GM10266 (cell line): ENCODE measurements around the gene KCNE4.

ENCODE experiments used
- DNase-seq: peaks from one replicate; pipeline ENCODE4 v3.0.0; 2012; ENCODE audit errors: extremely low spot score
- CTCF ChIP-seq: IDR thresholded peaks from 2 replicates; pipeline ENCODE4 v1.5.1; 2012; ENCODE audit warnings: mild to moderate bottlenecking, low read depth; ENCODE audit not compliant: control insufficient read depth, insufficient read depth; ENCODE audit errors: missing control alignments

Gene KCNE4

GRCh38 chr2:223041527-223042109, 10.4 kb upstream of the KCNE4 start:
- DNase-seq, result no peak
- no peak for TF ChIP-seq CTCF

DNA sequence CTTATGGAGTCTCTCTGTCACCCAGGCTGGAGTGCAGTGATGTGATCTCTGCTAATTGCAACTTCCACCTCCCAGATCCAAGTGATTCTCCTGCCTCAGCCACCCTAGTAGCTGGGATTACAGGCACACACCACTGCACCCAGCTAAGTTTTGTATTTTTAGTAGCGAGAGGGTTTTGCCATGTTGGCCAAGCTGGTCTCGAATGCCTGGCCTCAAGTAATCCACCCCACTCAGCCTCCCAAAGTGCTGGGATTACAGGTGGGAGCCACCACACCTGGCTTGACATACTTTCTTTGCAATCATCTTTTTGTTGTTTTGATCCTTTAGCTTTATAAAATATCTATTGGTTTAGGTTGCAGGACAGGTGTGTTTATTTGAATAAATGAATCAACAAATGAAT, 9.7 kb upstream of the KCNE4 start:
- TF ChIP-seq CTCF, result no peak
- no peak for DNase-seq

DNA sequence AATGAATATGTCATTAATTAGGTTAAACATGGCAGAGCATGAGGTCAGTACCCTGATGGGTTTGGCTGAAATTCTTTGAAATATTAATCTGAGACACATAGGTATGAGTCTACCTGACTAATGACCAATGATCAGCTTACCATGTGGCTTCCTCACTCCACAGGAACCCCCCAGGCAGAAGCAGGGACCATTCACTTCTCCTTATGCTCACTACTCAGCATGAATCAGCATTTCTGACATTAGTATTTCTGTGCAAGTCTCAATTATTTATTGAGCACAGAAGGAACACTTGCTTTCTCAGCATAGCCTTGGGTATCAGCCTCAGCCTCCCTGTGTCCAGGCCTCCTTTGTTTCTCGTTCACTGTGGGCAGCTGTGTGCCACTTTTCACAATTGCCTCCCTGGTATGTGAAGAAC, 9.3 kb upstream of the KCNE4 start:
- no peak for TF ChIP-seq CTCF
- DNase-seq, result no peak

GRCh38 chr2:223043164-223043941, 8.6 kb upstream of the KCNE4 start:
- DNase-seq, result no peak
- no peak for TF ChIP-seq CTCF

DNA sequence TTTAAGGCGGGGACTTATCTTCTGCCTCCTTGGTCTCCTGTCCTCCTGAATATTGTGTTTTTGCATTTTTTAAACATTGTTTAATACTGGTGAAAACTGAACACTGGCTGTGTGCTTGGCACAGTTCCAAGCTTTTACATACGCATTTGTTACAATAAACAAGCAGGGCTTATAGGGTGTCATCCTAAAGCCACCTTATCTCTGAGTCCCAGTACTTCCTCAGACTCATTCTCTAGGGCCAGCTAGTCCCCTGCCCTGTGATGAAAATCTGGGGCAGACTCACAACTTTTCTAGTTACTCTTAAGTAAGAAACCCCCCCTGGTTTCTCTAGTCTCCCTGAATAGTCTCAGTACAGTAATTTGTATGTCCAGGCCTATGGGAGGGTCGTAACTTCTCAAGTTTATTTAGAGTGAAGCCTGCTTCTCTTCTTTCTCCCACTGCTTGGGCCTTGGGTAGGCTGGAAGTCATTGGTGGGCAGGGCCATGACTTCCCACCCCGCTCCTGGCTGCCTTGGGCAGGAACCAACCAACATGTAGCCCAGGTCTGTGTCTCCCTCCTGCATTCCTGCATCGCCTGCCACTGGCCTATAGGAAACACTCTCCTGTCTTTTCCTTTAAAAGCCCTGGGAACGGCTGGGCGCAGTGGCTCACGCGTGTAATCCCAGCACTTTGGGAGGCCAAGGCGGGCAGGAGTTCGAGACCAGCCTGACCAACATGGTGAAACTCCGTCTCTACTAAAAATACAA, 7.7 kb upstream of the KCNE4 start:
- DNase-seq, result no peak
- no peak for TF ChIP-seq CTCF

- DNase-seq, result no peak
- TF ChIP-seq CTCF, result no peak
Measured at GRCh38 chr2:223044916-223045700, 6.9 kb upstream of the KCNE4 start.
